Parathyroid adenoma (tissue), 2 donors: Measurements from ENCODE around the gene CUL2.
A peak's percentile ranks its signal among the peaks of the same experiment; 100 is the strongest.
"Not testable (repeated sequence)": the region's sequence is repeated elsewhere in the genome, so short reads cannot be mapped to it uniquely, and the experiment has no call there.

ENCODE experiments used
- H2AFZ ChIP-seq: fragments of 300-600 bp; sonication (generic); one replicate; pipeline ENCODE4 v1.7.0; 2017; ENCODE audit warnings: antibody characterized with exemption, mild to moderate bottlenecking
- H3K27ac ChIP-seq: fragments of 300-600 bp; sonication (generic); one replicate; pipeline ENCODE4 v1.7.0; 2017
- H3K27me3 ChIP-seq: fragments of 300-600 bp; sonication (generic); one replicate; pipeline ENCODE4 v1.7.0; 2017; ENCODE audit warnings: low read length; ENCODE audit not compliant: control insufficient read depth, insufficient read depth
- H3K36me3 ChIP-seq: fragments of 300-600 bp; sonication (generic); one replicate; pipeline ENCODE4 v1.7.0; 2017; ENCODE audit warnings: low read length; ENCODE audit not compliant: control insufficient read depth, insufficient read depth
- H3K4me1 ChIP-seq: fragments of 300-600 bp; sonication (generic); one replicate; pipeline ENCODE4 v1.7.0; 2017; ENCODE audit warnings: control low read depth
- H3K4me2 ChIP-seq: fragments of 300-600 bp; sonication (generic); one replicate; pipeline ENCODE4 v1.7.0; 2017; ENCODE audit warnings: low read length
- H3K4me3 ChIP-seq: fragments of 300-600 bp; sonication (generic); one replicate; pipeline ENCODE4 v1.7.0; 2017; ENCODE audit warnings: low read depth, low read length
- H3K79me2 ChIP-seq: fragments of 300-600 bp; sonication (generic); one replicate; pipeline ENCODE4 v1.7.0; 2017; ENCODE audit warnings: control low read depth
- H3K9ac ChIP-seq: fragments of 300-600 bp; sonication (generic); one replicate; pipeline ENCODE4 v1.7.0; 2017; ENCODE audit warnings: mild to moderate bottlenecking
- H3K9me3 ChIP-seq: fragments of 300-600 bp; sonication (generic); one replicate; pipeline ENCODE4 v1.7.0; 2017; ENCODE audit warnings: low read length; ENCODE audit not compliant: control insufficient read depth
- CTCF ChIP-seq: fragments of 300-600 bp; sonication (generic); IDR thresholded peaks from one replicate; pipeline ENCODE4 v1.7.0; 2017; ENCODE audit warnings: antibody characterized with exemption, mild to moderate bottlenecking
- donor health status: primary hyperparathyroidism.

The CUL2 gene

GRCh38 chr10:35091994-35092790, 2.1 kb upstream of the CUL2 start:
- Histone ChIP-seq H3K27me3 (no peaks in the 10 kb centered on the region), H3K4me3 (no peak overlapping the region), H3K9me3 (no peaks in the 10 kb centered on the region), H3K4me1 (peaks cover 16% of the 10 kb centered on the region), H3K79me2 (peaks cover 29% of the 10 kb centered on the region), H3K9ac (no peak overlapping the region), H2AFZ (no peak overlapping the region), H3K36me3 (no peaks in the 10 kb centered on the region), H3K27ac (no peak overlapping the region), H3K4me2 (no peak overlapping the region)
- TF ChIP-seq CTCF: no peak

- TF ChIP-seq CTCF: no peak
- peak overlapping the region; percentile 98 for H2AFZ ChIP-seq
- peaks cover 40% of the 10 kb centered on the region for H3K79me2 ChIP-seq
- H3K4me3 ChIP-seq: peak overlapping the region; percentile 74
- peak overlapping the region; percentile 84 for H3K9ac ChIP-seq
- H3K4me1 ChIP-seq: peaks cover 16% of the 10 kb centered on the region
- no peaks in the 10 kb centered on the region for H3K27me3 ChIP-seq
- no peaks in the 10 kb centered on the region for H3K9me3 ChIP-seq
- peak overlapping the region; percentile 79 for H3K4me2 ChIP-seq
- no peaks in the 10 kb centered on the region for H3K36me3 ChIP-seq
- H3K27ac ChIP-seq: peak overlapping the region; percentile 96
Observed at GRCh38 chr10:35089611-35090161, 455 bp downstream of the CUL2 start.

GRCh38 chr10:35083242-35083641, 6.9 kb downstream of the CUL2 start:
- no peaks in the 10 kb centered on the region for H3K27me3 ChIP-seq
- H3K4me2 ChIP-seq: no peak overlapping the region
- H3K27ac ChIP-seq: no peak overlapping the region
- no peaks in the 10 kb centered on the region for H3K36me3 ChIP-seq
- H3K9ac ChIP-seq: no peak overlapping the region
- H3K9me3 ChIP-seq: no peaks in the 10 kb centered on the region
- H3K79me2 ChIP-seq: peaks cover 71% of the 10 kb centered on the region
- H3K4me1 ChIP-seq: no peaks in the 10 kb centered on the region
- no peak overlapping the region for H3K4me3 ChIP-seq
- no peak for TF ChIP-seq CTCF
- no peak overlapping the region for H2AFZ ChIP-seq

GRCh38 chr10:35080261-35080660, 9.9 kb downstream of the CUL2 start:
- H3K27me3 ChIP-seq, H3K9ac ChIP-seq, H3K4me2 ChIP-seq, H3K36me3 ChIP-seq, H3K9me3 ChIP-seq, H2AFZ ChIP-seq, H3K4me3 ChIP-seq, H3K27ac ChIP-seq, H3K4me1 ChIP-seq: not testable (repeated sequence)
- H3K79me2 ChIP-seq: peaks cover 55% of the 10 kb centered on the region

GRCh38 chr10:35079763-35080162, 10.4 kb downstream of the CUL2 start:
- Histone ChIP-seq H3K4me3 (no peak overlapping the region), H3K27me3 (no peaks in the 10 kb centered on the region), H3K79me2 (peaks cover 58% of the 10 kb centered on the region), H3K9me3 (no peaks in the 10 kb centered on the region), H3K9ac (no peak overlapping the region), H2AFZ (no peak overlapping the region), H3K4me1 (no peaks in the 10 kb centered on the region), H3K27ac (no peak overlapping the region), H3K36me3 (no peaks in the 10 kb centered on the region), H3K4me2 (no peak overlapping the region)
- TF ChIP-seq CTCF: no peak
